ENCODE results near the gene AP2A2.

The AP2A2 gene

GRCh38 chr11:1044160-1044559 lies 118.5 kb downstream of the AP2A2 start:
- DNase-seq: no peak

- no peak for DNase-seq
These were observed 122.0 kb downstream of the AP2A2 start for GRCh38 chr11:1047595-1048156.

GRCh38 chr11:1048375-1049070 lies 122.9 kb downstream of the AP2A2 start:
- DNase-seq: no peak

GRCh38 chr11:1049071-1049405 lies 123.4 kb downstream of the AP2A2 start:
- DNase-seq: no peak

GRCh38 chr11:1049431-1049891 lies 123.8 kb downstream of the AP2A2 start:
- peak; percentile 50 for DNase-seq

- no peak for DNase-seq
These were observed 124.4 kb downstream of the AP2A2 start for GRCh38 chr11:1049911-1050580.

GRCh38 chr11:1050581-1051355 lies 125.1 kb downstream of the AP2A2 start:
- peak; percentile 28 for DNase-seq

GRCh38 chr11:1051356-1052132 lies 125.9 kb downstream of the AP2A2 start:
- DNase-seq: no peak

- DNase-seq: no peak
These were observed 126.7 kb downstream of the AP2A2 start for GRCh38 chr11:1052133-1053011.

GRCh38 chr11:1053121-1053901 lies 127.6 kb downstream of the AP2A2 start:
- no peak for DNase-seq

- peak; percentile 2 for DNase-seq
These were observed 128.8 kb downstream of the AP2A2 start for GRCh38 chr11:1054143-1055108.

GRCh38 chr11:1055109-1055703 lies 129.5 kb downstream of the AP2A2 start:
- DNase-seq: no peak

GRCh38 chr11:1055990-1056771 lies 130.5 kb downstream of the AP2A2 start:
- DNase-seq: no peak

- DNase-seq: no peak
These were observed 132.1 kb downstream of the AP2A2 start for GRCh38 chr11:1057806-1058205.

- DNase-seq: no peak
These were observed 134.1 kb downstream of the AP2A2 start for GRCh38 chr11:1059759-1060158.

- DNase-seq: no peak
These were observed 134.7 kb downstream of the AP2A2 start for GRCh38 chr11:1060410-1060809.

- DNase-seq: no peak
These were observed 135.4 kb downstream of the AP2A2 start for GRCh38 chr11:1060852-1061616.
